Panc1 (cell line): Measurements from ENCODE around the gene VAV3. TPM values are rescaled to one million over a fixed set of nuclear protein-coding genes. Genes with fewer than 3 reads are reported as not detected.
"Not testable (repeated sequence)": the region's sequence is repeated elsewhere in the genome, so short reads cannot be mapped to it uniquely, and the experiment has no call there.

Experiments
- ATAC-seq: fragments of 200-7000 bp; cut with Tn5 transposase; 2 replicates; pipeline ENCODE4 v1.9.1; 2020; ENCODE audit warnings: mild to moderate bottlenecking, moderate library complexity
- BruUV-seq: library from RNA; stranded (reverse); fragments of 400-500 nt; replicated peaks from 2 replicates; lab custom pipeline; 2021; lab: Mats Ljungman, UMichigan
- CTCF ChIA-PET: fragments of 300-600 bp; sonication (Branson Sonifier 250); formaldehyde crosslinking; loops from one replicate; lab custom pipeline; 2022; ENCODE audit warnings: antibody characterized with exemption; lab: Charles Lee
- POLR2A ChIA-PET: fragments of 300-600 bp; sonication (Branson Sonifier 250); formaldehyde crosslinking; loops from one replicate; lab custom pipeline; 2022; ENCODE audit warnings: antibody characterized with exemption; lab: Charles Lee
- DNase-seq: peaks from one replicate; pipeline ENCODE4 v3.0.0-alpha.2; 2010; ENCODE audit warnings: low read depth, low spot score
- H3K27ac ChIP-seq: 2 replicates; pipeline ENCODE4 v1.5.1; 2011; ENCODE audit warnings: mild to moderate bottlenecking, low read length, inconsistent platforms
- H3K27me3 ChIP-seq: fragments of 200-500 bp; sonication (Bioruptor generic); 2 replicates; pipeline ENCODE4 v1.6.0; 2014; ENCODE audit warnings: low read length, inconsistent platforms; ENCODE audit not compliant: control insufficient read depth, insufficient read depth
- H3K36me3 ChIP-seq: fragments of 200-500 bp; sonication (Bioruptor generic); 2 replicates; pipeline ENCODE4 v1.5.1; 2014; ENCODE audit warnings: inconsistent platforms, mild to moderate bottlenecking, low read length, moderate library complexity; ENCODE audit not compliant: control insufficient read depth, insufficient read depth
- H3K4me1 ChIP-seq: 2 replicates; pipeline ENCODE4 v1.5.1; 2011; ENCODE audit warnings: inconsistent platforms, mild to moderate bottlenecking, low read length, moderate library complexity; ENCODE audit not compliant: control insufficient read depth, insufficient read depth
- H3K4me3 ChIP-seq, 2 experiments: 2 replicates each; pipeline ENCODE4 v1.5.1; 2011 to 2012; ENCODE audit warnings: low read depth in 2 of 2, low read length in 2 of 2, mild to moderate bottlenecking in 2 of 2, inconsistent platforms in 1 of 2, moderate library complexity in 1 of 2
- H3K9me3 ChIP-seq: fragments of 200-500 bp; sonication (Bioruptor generic); 2 replicates; pipeline ENCODE4 v1.5.1; 2014; ENCODE audit warnings: low read depth, mild to moderate bottlenecking, inconsistent platforms, low read length, moderate library complexity; ENCODE audit not compliant: control insufficient read depth, insufficient read depth
- CTCF ChIP-seq: fragments of 450-650 bp; IDR thresholded peaks from 2 replicates; pipeline ENCODE4 v1.5.1; 2017; ENCODE audit warnings: mild to moderate bottlenecking
- POLR2AphosphoS5 ChIP-seq: IDR thresholded peaks from 2 replicates; pipeline ENCODE4 v1.6.1; 2012; ENCODE audit warnings: mild to moderate bottlenecking, low read depth, low read length, moderate library complexity
- SIN3A ChIP-seq: IDR thresholded peaks from 2 replicates; pipeline ENCODE4 v1.6.1; 2012; ENCODE audit warnings: low read depth, mild to moderate bottlenecking, low read length, moderate library complexity, borderline replicate concordance; ENCODE audit not compliant: insufficient read depth
- in situ Hi-C: cut with HindIII; loops from 2 replicates; pipeline ENCODE4 v1.10.0; 2016; ENCODE audit warnings: low sequenced_read_pairs, low pct_unique_long_range_greater_than_20kb
- intact Hi-C: fragments of 100-400 bp; cut with micrococcal nuclease; formaldehyde crosslinking; loops from one replicate; pipeline ENCODE4 v1.10.0; 2022; ENCODE audit not compliant: unreplicated experiment
- total RNA-seq: library from RNA; stranded (reverse); gene quantifications from one replicate; pipeline ENCODE4 v1.2.1, GENCODE V29; 2021; ENCODE audit not compliant: unreplicated experiment
- TF ChIP-seq, protein P1 (sequence below), 2 experiments: IDR thresholded peaks; 2 replicates each; pipeline ENCODE4 v1.6.1; 2011 to 2012; ENCODE audit warnings: low read depth in 2 of 2, control low read depth in 1 of 2, low read length in 1 of 2, mild to moderate bottlenecking in 1 of 2, moderate library complexity in 1 of 2; ENCODE audit not compliant: insufficient read depth in 1 of 2

Gene VAV3
- total RNA-seq, 1 experiment from 2014 or later: 0.23 TPM

DNA sequence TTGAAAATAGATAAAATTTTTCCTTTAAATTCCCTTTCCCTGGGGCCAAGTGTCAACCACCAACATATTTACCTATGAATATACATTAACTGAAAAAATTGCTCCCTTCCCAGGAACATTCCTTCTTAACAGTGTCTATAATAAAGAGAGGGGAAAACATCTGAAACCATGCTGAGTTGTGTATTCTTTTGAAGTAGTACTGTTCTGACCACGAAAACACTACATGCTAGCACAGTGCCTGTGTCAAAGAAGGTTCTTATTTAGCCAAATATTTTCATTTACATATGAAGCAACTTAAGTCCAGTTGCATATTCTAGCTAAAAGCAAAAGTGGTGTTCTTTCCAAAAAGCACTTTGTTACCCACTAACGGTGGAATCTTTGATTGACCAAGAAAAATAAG, 311.2 kb downstream of the VAV3 start:
- Histone ChIP-seq H3K36me3 (no peaks in the 10 kb centered on the region), H3K4me1 (no peaks in the 10 kb centered on the region), H3K27me3 (no peaks in the 10 kb centered on the region), H3K9me3 (no peaks in the 10 kb centered on the region), H3K4me3 (no peak overlapping the region), H3K27ac (no peak overlapping the region)
- ChIA-PET CTCF (no interaction called here), POLR2A (no interaction called here)
- intact Hi-C loops: no loop called here
- no peak for TF ChIP-seq CTCF
- TF ChIP-seq, protein P1, sequence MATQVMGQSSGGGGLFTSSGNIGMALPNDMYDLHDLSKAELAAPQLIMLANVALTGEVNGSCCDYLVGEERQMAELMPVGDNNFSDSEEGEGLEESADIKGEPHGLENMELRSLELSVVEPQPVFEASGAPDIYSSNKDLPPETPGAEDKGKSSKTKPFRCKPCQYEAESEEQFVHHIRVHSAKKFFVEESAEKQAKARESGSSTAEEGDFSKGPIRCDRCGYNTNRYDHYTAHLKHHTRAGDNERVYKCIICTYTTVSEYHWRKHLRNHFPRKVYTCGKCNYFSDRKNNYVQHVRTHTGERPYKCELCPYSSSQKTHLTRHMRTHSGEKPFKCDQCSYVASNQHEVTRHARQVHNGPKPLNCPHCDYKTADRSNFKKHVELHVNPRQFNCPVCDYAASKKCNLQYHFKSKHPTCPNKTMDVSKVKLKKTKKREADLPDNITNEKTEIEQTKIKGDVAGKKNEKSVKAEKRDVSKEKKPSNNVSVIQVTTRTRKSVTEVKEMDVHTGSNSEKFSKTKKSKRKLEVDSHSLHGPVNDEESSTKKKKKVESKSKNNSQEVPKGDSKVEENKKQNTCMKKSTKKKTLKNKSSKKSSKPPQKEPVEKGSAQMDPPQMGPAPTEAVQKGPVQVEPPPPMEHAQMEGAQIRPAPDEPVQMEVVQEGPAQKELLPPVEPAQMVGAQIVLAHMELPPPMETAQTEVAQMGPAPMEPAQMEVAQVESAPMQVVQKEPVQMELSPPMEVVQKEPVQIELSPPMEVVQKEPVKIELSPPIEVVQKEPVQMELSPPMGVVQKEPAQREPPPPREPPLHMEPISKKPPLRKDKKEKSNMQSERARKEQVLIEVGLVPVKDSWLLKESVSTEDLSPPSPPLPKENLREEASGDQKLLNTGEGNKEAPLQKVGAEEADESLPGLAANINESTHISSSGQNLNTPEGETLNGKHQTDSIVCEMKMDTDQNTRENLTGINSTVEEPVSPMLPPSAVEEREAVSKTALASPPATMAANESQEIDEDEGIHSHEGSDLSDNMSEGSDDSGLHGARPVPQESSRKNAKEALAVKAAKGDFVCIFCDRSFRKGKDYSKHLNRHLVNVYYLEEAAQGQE (IDR thresholded peaks at IDR 0.05; ENCODE audit: insufficient read depth in 1 of 2, low read depth in 2 of 2, low read length in 1 of 2): no peak
- no peak for ATAC-seq
- no TSS peak for BruUV-seq
- in situ Hi-C loops: no loop called here
- DNase-seq: no peak

GRCh38 chr1:107653005-107653404, 312.0 kb downstream of the VAV3 start:
- no peaks in the 10 kb centered on the region for H3K4me1 ChIP-seq
- no peak for TF ChIP-seq POLR2AphosphoS5
- TF ChIP-seq SIN3A: no peak
- POLR2A ChIA-PET: no interaction called here
- H3K9me3 ChIP-seq: no peaks in the 10 kb centered on the region
- no peaks in the 10 kb centered on the region for H3K27me3 ChIP-seq
- H3K27ac ChIP-seq: no peak overlapping the region
- H3K4me3 ChIP-seq: no peak overlapping the region
- ATAC-seq (no peak), DNase-seq (no peak)
- CTCF ChIA-PET: no interaction called here
- BruUV-seq: no TSS peak
- H3K36me3 ChIP-seq: no peaks in the 10 kb centered on the region
- intact Hi-C loops (no loop called here), in situ Hi-C loops (no loop called here)

GRCh38 chr1:107650825-107651224, 314.2 kb downstream of the VAV3 start:
- H3K27me3 ChIP-seq, H3K36me3 ChIP-seq, H3K4me3 ChIP-seq, intact Hi-C loops, H3K9me3 ChIP-seq, H3K4me1 ChIP-seq, BruUV-seq, ATAC-seq, CTCF ChIA-PET, in situ Hi-C loops, POLR2A ChIA-PET, DNase-seq, H3K27ac ChIP-seq: not testable (repeated sequence)
